Measurements from ENCODE around the gene CCDC24. TPM values are rescaled to one million over a fixed set of nuclear protein-coding genes. Genes with fewer than 3 reads are reported as not detected.

The CCDC24 gene
- total and polyA plus RNA-seq, 2 donors (not counting 3 experiments of a cell fraction or from before 2014, with no cell fraction given) = 2.2 to 3.1 TPM

DNA sequence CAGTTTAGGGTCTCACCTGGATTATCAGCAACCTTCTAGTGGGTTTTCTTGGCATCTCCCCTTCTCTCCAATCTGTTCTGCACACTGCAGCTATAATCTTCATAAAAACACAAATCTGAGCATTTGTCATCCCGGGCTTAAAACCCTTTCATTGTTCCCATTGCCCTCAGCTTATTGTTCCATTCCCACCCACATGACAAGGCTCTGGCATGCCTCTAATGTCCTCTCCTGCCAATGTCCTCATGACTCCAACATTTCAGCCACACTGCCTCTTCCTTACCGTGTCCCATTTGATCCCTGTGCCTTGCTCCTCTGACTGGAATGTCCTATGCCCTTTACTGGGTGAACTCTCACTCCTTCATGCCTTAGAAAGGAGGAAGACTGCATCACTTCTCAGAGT lies 29.1 kb upstream of the CCDC24 start:
- Histone ChIP-seq H2AFZ (ENCODE audit: low read depth, low read length) (no peak overlapping the region), H3K9me3 (replicated peaks; ENCODE audit: control insufficient read depth, insufficient read depth, low read length) (no peaks in the 10 kb centered on the region), H3K36me3 (ENCODE audit: control insufficient read depth in 2 of 2, extremely low read depth in 1 of 2, insufficient read depth in 2 of 2, low read length in 2 of 2) (peaks cover 5 to 33% of the 10 kb centered on the region in 2 experiments), H3K79me2 (ENCODE audit: control insufficient read depth, insufficient read depth, low read length) (no peaks in the 10 kb centered on the region), H3K27me3 (ENCODE audit: control insufficient read depth in 2 of 2, insufficient read depth in 2 of 2, low read length in 2 of 2) (no peaks in the 10 kb centered on the region), H3K9ac (replicated peaks; ENCODE audit: extremely low read depth, insufficient read depth, low read length) (no peak overlapping the region), H3K9me1 (replicated peaks; ENCODE audit: control insufficient read depth, extremely low read depth, insufficient read depth, low read length) (no peaks in the 10 kb centered on the region), H4K20me1 (replicated peaks; ENCODE audit: control insufficient read depth, extremely low read depth, insufficient read depth, low read length) (no peaks in the 10 kb centered on the region), H3K4me1 (ENCODE audit: control insufficient read depth, extremely low read depth, insufficient read depth, low read length) (no peaks in the 10 kb centered on the region), H3K27ac (ENCODE audit: insufficient read depth, low read depth, low read length) (no peak overlapping the region), H3K4me3 (replicated peaks in 1 of 3; ENCODE audit: insufficient read depth in 1 of 3, low read depth in 1 of 3, low read length in 3 of 3) (no peak overlapping the region), H3K4me2 (ENCODE audit: insufficient read depth, low read length) (no peak overlapping the region)
- DNase-seq (ENCODE audit: low read depth, low spot score) (no peak), FAIRE-seq (no peak)
- POLR2A ChIA-PET = no interaction called here
- intact Hi-C loops (cut with micrococcal nuclease) = no loop called here
- dilution Hi-C loops (cut with MboI; ENCODE audit: extremely low pct_ligation_motif_present, low sequenced_read_pairs) = no loop called here
- TF ChIP-seq FOS (IDR thresholded peaks at IDR 0.05; ENCODE audit: borderline replicate concordance, insufficient read depth, low read length) (no peak), EZH2 (IDR thresholded peaks at IDR 0.05; ENCODE audit: borderline replicate concordance, low read depth, low read length, severe bottlenecking) (no peak), MAX (IDR thresholded peaks at IDR 0.05; ENCODE audit: insufficient read depth, insufficient read length) (no peak), JUN (IDR thresholded peaks at IDR 0.05; ENCODE audit: borderline replicate concordance, insufficient read depth, insufficient read length, low read depth) (no peak), MYC (IDR thresholded peaks at IDR 0.05; ENCODE audit: low read depth, low read length) (no peak), CTCF (IDR thresholded peaks at IDR 0.05; ENCODE audit: extremely low read depth in 1 of 2, insufficient read depth in 1 of 2, low read depth in 1 of 2, low read length in 2 of 2) (no peak), POLR2AphosphoS5 (IDR thresholded peaks at IDR 0.05; ENCODE audit: insufficient read depth, low read depth, low read length) (no peak), POLR2A (IDR thresholded peaks at IDR 0.05; ENCODE audit: low read depth, low read length) (no peak), GATA2 (IDR thresholded peaks at IDR 0.05; ENCODE audit: insufficient read depth, insufficient read length, low read depth, low read length) (no peak)
- CTCF ChIA-PET = no interaction called here
- no TSS peak for BruUV-seq (replicated peaks)

Measured in endothelial cell of umbilical vein (primary cell).